Urinary bladder (tissue), 4 donors: ENCODE measurements around the gene PTH2. TPM values are rescaled to one million over a fixed set of nuclear protein-coding genes. Genes with fewer than 3 reads are reported as not detected.
A peak's percentile ranks its signal among the peaks of the same experiment; 100 is the strongest.

ENCODE experiments used
- DNase-seq: peaks from one replicate; pipeline ENCODE4 v3.0.0-alpha.2; 2015; ENCODE audit errors: extremely low spot score
- H3K27ac ChIP-seq: one replicate; pipeline ENCODE4 v1.5.1; 2013; ENCODE audit warnings: low read depth, mild to moderate bottlenecking, moderate library complexity
- H3K36me3 ChIP-seq: one replicate; pipeline ENCODE4 v1.6.1; 2013; ENCODE audit warnings: mild to moderate bottlenecking, moderate library complexity; ENCODE audit not compliant: insufficient read depth
- H3K4me1 ChIP-seq: one replicate; pipeline ENCODE4 v1.6.1; 2013; ENCODE audit warnings: mild to moderate bottlenecking, moderate library complexity; ENCODE audit not compliant: insufficient read depth
- H3K4me3 ChIP-seq: one replicate; pipeline ENCODE4 v1.5.1; 2013; ENCODE audit warnings: low read depth, low read length
- WGBS: extraction: QIAGEN DNeasy Blood & Tissue Kit; methylation state at CpG from one replicate; pipeline ENCODE4 v1.1.7; 2013; 5-methylcytosine and 5-hydroxymethylcytosine counted together
- polyA plus RNA-seq: library from polyadenylated mRNA; stranded (reverse); fragments of 200-250 nt; gene quantifications from one replicate; pipeline ENCODE4 v1.2.3, GENCODE V29; 2013
- total RNA-seq: library from RNA; depleted of rRNA; stranded (reverse); fragments of >200 nt; gene quantifications from one replicate; pipeline ENCODE4 v1.2.3, GENCODE V29; 2014
- donor health status: healthy with polysubstance abuse.
- donor health status: healthy.

Gene PTH2
- total and polyA plus RNA-seq, 2 donors = not detected

DNA sequence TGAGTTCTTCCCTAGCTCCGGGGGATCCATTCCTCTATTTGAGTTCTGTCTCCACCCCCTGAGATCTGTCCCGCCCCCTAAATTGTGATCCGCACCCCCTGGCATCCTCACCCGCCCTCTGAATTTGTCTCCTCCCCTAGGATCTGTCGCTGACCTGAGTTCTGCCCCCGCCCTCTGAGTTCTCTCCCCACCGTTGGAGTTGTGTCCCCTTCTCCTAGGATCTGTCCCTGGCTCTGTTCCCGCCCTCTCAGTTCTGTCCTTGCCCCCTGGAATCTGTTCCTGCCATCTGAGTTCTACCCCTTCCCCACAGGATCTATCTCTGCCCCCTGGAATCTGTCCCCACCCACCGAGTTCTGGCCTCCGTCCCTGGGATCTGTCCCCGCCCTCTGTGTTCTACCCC is 19.1 kb upstream of the PTH2 start:
- Histone ChIP-seq H3K27ac (no peak overlapping the region), H3K4me3 (peak overlapping the region; percentile 36)
- no peak for DNase-seq

GRCh38 chr19:49441960-49442350 is 18.7 kb upstream of the PTH2 start:
- H3K4me1 ChIP-seq = no peaks in the 10 kb centered on the region
- 22% methylated on average over 14 of the region's 14 CpGs for WGBS
- no peak overlapping the region for H3K4me3 ChIP-seq
- no peaks in the 10 kb centered on the region for H3K36me3 ChIP-seq
- DNase-seq = no peak
- no peak overlapping the region for H3K27ac ChIP-seq

More for the DNA sequence above, 19.1 kb upstream of the PTH2 start:
- H3K4me1 ChIP-seq = no peaks in the 10 kb centered on the region
- no peaks in the 10 kb centered on the region for H3K36me3 ChIP-seq
- 9% methylated on average over 11 of the region's 11 CpGs for WGBS

GRCh38 chr19:49441210-49441959 is 18.1 kb upstream of the PTH2 start, which contains the start of gene SLC17A7:
Gene SLC17A7 (minus strand): TSS chr19:49441527. CDS start chr19:49441379, 148 bp downstream.
- no peak for DNase-seq
- H3K4me3 ChIP-seq = peak within 1 kb of the TSS; percentile 3
- no peak within 1 kb of the TSS for H3K27ac ChIP-seq
- H3K36me3 ChIP-seq = no peaks in the 10 kb centered on the region
- no peaks in the 10 kb centered on the region for H3K4me1 ChIP-seq
- WGBS = 2% methylated on average over 56 of the region's 56 CpGs

DNA sequence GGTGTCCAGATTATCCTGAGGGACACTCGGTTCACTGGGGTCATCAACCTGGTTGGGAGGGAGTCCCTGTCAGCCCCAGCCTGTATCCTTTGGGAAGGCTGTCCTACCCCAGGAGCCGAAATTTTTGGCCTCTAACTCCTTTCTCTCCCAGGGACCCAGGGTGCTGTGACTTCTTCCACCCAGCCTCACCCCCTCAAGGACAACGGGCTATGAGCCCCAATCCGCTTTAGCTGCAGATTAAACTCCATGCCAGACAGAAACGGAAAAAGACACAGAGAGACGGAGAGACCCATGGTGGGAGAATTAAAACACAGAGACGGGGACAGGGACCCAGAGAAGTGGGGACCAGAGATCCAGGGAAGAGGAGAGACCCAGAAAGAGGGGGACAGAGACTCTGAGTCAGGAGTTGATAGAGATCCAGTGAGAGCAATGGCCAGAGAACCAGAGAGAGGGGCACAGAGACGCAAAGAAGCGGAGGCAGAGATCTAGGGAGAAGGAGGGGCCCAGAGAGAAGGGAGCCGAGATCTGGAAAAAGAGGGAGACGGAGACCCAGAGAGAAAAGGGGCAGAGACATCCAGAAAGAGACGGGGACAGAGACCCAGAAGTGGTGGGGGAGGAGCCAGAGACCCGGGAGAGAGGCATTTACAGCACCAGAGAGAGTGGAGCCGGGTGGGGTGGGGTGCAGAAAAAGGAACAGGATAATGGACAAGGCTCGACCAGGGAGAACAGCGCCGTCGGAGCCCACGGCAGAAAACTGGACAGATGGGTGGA is 17.4 kb upstream of the PTH2 start:
- Histone ChIP-seq H3K4me3 (no peak overlapping the region), H3K4me1 (no peaks in the 10 kb centered on the region), H3K27ac (no peak overlapping the region), H3K36me3 (no peaks in the 10 kb centered on the region)
- 28% methylated on average over 19 of the region's 19 CpGs for WGBS
- no peak for DNase-seq

DNA sequence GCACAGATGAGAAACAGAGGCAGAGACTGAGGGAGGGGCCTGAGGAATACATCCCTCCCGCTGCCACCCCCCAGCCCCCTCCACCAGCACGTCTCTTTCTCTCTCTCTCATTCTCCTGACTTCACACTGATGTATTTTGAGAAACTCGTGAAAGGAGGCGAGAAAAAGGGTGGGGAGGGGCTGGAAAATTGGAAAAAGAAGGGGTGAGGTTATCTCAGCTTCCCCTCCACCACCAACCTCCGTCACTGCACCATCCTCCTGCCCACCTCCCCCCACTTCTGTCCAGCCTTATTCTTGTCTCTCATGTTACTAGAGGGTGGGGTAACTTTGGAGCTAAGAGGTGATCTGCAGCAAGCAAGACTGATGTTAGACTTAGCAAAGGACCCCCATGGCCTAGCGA is 16.6 kb upstream of the PTH2 start:
- Histone ChIP-seq H3K27ac (no peak overlapping the region), H3K36me3 (no peaks in the 10 kb centered on the region), H3K4me3 (no peak overlapping the region), H3K4me1 (no peaks in the 10 kb centered on the region)
- WGBS = 44% methylated on average over 6 of the region's 6 CpGs
- DNase-seq = no peak

DNA sequence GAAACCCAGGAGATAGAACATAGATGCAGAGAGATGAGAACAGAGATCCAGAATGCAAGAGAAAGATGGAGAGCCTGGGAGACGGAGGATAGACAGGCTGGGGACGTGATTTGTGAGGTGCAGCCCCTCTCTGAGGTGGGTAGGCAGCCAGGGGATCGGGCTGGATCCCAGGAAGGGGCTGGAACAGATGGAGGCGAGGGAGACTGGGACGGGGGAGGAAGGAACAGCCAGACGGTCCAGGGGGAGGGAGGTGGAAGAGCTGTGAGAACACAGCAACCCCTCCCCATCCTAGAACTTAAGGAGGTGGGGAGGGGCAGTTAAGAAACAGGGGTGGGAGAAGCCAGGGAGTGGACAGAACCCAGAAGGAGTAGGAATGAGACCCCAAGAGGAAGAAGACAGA is 15.0 kb upstream of the PTH2 start:
- H3K36me3 ChIP-seq = no peaks in the 10 kb centered on the region
- WGBS = 12% methylated on average over 6 of the region's 6 CpGs
- DNase-seq = no peak
- H3K4me3 ChIP-seq = no peak overlapping the region
- H3K4me1 ChIP-seq = no peaks in the 10 kb centered on the region
- H3K27ac ChIP-seq = no peak overlapping the region

DNA sequence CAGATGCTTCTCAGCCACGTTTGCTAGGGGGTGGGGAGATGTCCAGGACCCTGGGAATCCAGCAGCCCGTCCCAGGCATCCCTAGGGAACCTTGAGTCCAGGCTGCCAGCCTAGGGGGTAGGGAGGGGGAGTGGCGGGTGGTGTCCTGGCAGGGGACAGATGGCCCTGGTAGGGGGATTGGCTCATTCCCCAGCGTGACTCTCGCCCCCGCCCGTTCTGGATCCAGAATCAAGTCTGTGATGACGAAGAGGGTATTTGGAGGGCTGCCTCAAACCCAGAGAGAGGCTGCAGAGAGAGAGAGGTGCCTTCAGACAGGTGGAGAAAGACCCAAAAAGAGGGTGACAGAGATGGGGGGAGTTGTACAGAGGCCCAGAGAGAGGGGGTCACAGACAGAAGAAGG is 14.0 kb upstream of the PTH2 start:
- no peak overlapping the region for H3K4me3 ChIP-seq
- 16% methylated on average over 8 of the region's 8 CpGs for WGBS
- no peak overlapping the region for H3K27ac ChIP-seq
- no peaks in the 10 kb centered on the region for H3K36me3 ChIP-seq
- no peaks in the 10 kb centered on the region for H3K4me1 ChIP-seq
- DNase-seq = no peak

GRCh38 chr19:49436381-49437017 is 13.3 kb upstream of the PTH2 start:
- DNase-seq = no peak
- no peaks in the 10 kb centered on the region for H3K4me1 ChIP-seq
- no peak overlapping the region for H3K27ac ChIP-seq
- H3K4me3 ChIP-seq = no peak overlapping the region
- 15% methylated on average over 42 of the region's 42 CpGs for WGBS
- no peaks in the 10 kb centered on the region for H3K36me3 ChIP-seq

DNA sequence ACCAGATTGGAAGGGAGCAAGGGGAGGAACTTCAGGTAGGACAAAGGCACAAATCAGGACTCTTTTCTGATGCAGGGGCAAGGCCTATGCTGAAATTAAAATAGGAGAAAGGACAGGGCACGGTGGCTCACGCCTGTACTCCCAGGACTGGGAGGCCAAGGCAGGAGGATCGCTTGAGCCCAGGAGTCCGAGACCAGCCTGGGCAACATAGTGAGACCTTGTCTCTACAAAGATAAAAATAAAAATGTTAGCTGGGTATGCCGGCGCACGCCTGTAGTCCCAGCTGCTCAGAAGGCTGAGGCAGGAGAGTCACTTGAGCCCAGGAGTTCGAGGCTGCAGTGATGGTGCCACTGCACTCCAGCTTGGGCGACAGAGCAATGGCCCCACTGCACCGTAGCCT is 12.4 kb upstream of the PTH2 start:
- DNase-seq = no peak
- no peaks in the 10 kb centered on the region for H3K36me3 ChIP-seq
- H3K4me3 ChIP-seq = no peak overlapping the region
- 83% methylated on average over 10 of the region's 10 CpGs for WGBS
- H3K4me1 ChIP-seq = no peaks in the 10 kb centered on the region
- H3K27ac ChIP-seq = no peak overlapping the region

DNA sequence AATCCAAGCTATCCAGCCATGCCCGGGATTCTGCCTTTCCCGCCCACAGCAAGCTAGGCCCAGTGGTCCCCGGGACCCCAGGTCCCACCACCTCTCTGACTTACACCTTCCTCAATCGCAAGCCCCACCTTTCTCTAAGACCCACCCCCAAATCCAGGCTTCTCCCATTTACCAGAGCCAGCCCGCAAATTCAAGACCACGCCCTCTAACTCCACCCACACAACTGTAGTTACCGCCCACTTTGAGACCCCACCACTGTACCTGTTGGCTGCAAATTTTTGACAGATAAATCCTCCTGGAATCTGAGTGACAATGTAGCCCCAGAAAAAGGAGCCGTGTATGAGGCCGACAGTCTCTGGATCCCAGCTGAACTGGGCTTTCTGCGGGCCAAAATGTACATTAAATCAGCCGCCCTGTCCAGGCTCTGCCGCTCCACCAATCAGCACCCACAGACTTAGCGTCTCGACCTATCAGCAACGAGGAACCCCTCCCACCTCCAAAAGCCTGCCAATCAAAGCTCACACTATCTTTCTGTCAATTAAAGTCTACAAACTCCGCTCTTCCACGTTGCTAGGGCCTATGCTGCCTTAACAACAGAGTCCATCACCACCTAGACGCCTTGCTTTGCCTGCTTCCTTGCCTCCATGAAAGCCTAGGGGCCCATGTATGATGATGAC is 11.8 kb upstream of the PTH2 start:
- no peak overlapping the region for H3K4me3 ChIP-seq
- H3K4me1 ChIP-seq = no peaks in the 10 kb centered on the region
- no peak for DNase-seq
- no peaks in the 10 kb centered on the region for H3K36me3 ChIP-seq
- H3K27ac ChIP-seq = no peak overlapping the region
- WGBS = 89% methylated on average over 18 of the region's 18 CpGs

- 13% methylated on average over 31 of the region's 31 CpGs for WGBS
- Histone ChIP-seq H3K36me3 (no peaks in the 10 kb centered on the region), H3K27ac (no peak overlapping the region), H3K4me1 (no peaks in the 10 kb centered on the region), H3K4me3 (no peak overlapping the region)
- no peak for DNase-seq
Observed at GRCh38 chr19:49433240-49433901, 10.1 kb upstream of the PTH2 start.

DNA sequence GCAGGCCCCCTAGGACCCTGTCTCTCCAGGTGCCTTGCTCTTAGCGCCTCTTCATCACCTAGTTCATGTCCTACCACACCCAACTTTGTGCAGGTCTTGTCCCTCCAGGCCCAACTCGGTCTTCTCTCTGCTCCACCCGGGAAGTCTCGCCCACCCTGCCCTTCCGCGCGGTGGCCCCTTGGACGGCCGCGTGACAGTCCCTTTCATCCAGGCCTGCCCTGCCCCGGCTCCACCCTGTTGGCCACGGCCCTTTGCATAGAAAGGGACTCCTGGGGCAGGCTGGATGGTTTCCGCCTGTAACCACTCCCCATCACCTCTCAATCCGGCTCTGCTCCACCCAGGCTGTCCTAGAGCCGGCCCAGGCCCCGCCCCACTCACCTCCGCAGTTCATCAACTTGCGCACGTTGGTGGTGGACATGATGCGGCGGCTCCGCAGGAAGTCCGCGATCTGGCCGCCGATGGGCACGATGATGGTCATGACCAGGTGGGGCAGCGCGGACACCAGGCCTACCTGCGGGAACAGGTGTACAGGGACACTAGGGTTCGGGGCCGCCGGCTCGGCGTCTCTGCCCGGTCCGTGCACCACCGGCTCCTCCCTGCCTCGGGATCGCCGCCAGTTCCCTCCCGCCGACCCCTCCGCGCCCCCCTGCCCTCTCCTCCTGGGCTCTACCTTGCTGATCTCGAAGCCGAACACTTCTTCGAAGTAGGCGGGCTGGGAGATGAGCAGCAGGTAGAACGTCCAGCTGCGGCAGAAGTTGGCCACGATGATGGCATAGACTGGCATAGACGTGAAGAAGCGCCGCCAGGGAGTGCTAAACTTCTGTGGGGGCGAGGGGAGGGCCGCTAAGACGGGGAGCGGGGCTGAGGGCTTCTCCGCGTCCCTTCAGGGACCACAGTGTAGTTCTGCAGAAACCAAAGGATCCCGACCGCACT is 9.2 kb upstream of the PTH2 start:
- WGBS = 9% methylated on average over 63 of the region's 63 CpGs
- no peak overlapping the region for H3K4me3 ChIP-seq
- H3K27ac ChIP-seq = no peak overlapping the region
- no peak for DNase-seq
- no peaks in the 10 kb centered on the region for H3K36me3 ChIP-seq
- peaks cover 1% of the 10 kb centered on the region for H3K4me1 ChIP-seq
